Dermis blood vessel endothelial cell (primary cell): ENCODE results near the gene NIT2. TPM values are rescaled to one million over a fixed set of nuclear protein-coding genes. Genes with fewer than 3 reads are reported as not detected.
A peak's percentile ranks its signal among the peaks of the same experiment; 100 is the strongest.

Source experiments
- DNase-seq: peaks from one replicate; pipeline ENCODE4 v3.0.0; 2010
- total RNA-seq: library from RNA; depleted of rRNA; stranded (reverse); fragments of >200 nt; gene quantifications from 2 replicates; pipeline ENCODE4 v1.2.3, GENCODE V29; 2014

NIT2 gene
- total RNA-seq, 1 donor from 2014 or later, result 6.5 TPM

DNA sequence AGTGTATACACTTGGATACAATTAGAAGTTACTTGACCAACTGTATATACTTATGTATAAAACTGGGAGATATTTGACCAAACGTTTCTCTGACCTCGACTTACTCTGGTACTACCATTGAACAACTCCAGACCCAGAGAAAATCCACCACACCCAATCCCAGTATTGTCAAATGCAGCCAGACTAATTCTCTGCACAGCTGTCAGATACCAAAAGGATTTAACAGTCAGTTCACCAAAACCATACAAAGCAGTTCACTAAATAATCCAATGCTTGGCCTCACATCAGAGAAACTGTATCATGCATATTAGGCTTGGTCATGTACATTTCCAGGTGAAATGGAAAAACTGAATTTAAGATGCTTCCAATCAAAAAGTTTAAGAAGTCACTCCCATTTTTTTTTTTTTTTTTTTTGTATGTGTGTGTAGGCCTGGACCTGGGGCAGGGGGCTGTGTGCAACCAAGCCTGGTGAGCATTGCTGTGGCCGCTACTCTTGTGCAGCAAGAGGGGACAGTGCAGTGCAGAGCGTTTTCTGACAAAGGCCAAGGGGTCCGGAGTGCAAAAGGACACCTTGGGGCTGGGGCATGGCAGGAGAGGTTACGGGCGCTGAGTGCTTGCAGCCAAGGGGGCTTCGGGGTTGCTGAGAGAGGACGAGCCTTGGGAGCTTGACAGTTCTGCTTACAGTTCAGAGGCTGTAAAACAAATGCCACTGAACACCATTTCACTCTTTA lies 64.9 kb downstream of the NIT2 start:
- no peak for DNase-seq

DNA sequence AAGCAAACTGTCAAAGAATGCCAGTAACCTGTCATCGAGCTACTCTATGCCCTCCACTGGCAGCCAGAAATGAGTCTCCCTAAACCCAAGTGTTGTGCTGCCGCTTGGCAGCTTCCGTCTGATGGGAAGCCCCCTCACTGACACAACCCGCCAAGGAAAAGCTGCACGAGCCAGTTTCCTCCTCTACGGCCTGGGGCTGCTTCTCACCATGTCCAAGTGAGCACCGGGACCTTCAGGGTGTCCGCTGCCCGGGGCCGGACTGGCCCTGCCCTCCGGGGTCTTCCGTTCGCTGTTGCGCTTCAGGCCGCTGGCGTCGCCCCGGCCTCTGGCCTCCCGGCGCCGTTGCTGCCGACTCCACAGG lies 65.8 kb downstream of the NIT2 start:
- peak; percentile 48 for DNase-seq

GRCh38 chr3:100400780-100401673 lies 66.5 kb downstream of the NIT2 start, which contains the start of the genes LNP1 and TOMM70:
TSS of gene LNP1 (plus strand) at chr3:100401539. CDS start at chr3:100429730, 28,191 bp downstream.
TSS of gene TOMM70 (minus strand) at chr3:100401089. CDS start at chr3:100400949, 140 bp downstream.
- peak; percentile 97 for DNase-seq

DNA sequence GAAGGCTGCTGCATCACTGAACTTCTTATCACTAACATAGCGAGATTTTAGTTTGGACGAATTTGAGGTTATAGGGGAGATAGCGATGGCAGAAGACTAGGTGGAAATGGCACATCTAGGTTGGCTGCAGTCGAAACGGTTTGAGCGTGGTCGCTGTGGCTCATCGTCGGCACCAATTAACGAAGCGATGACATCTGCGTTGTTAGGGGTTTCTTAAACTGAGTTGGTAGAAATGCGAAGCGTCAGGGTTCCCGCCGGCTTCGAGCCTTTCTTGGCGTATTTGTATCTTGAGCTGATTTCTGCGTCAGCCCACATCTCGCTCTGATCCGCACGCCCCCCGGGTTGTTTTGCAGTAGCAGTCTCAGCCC lies 67.1 kb downstream of the NIT2 start:
- DNase-seq, result peak; percentile 55

GRCh38 chr3:100402256-100402655 lies 67.7 kb downstream of the NIT2 start:
- peak; percentile 12 for DNase-seq

- no peak for DNase-seq
Measured at GRCh38 chr3:100402891-100403290, 68.3 kb downstream of the NIT2 start.

DNA sequence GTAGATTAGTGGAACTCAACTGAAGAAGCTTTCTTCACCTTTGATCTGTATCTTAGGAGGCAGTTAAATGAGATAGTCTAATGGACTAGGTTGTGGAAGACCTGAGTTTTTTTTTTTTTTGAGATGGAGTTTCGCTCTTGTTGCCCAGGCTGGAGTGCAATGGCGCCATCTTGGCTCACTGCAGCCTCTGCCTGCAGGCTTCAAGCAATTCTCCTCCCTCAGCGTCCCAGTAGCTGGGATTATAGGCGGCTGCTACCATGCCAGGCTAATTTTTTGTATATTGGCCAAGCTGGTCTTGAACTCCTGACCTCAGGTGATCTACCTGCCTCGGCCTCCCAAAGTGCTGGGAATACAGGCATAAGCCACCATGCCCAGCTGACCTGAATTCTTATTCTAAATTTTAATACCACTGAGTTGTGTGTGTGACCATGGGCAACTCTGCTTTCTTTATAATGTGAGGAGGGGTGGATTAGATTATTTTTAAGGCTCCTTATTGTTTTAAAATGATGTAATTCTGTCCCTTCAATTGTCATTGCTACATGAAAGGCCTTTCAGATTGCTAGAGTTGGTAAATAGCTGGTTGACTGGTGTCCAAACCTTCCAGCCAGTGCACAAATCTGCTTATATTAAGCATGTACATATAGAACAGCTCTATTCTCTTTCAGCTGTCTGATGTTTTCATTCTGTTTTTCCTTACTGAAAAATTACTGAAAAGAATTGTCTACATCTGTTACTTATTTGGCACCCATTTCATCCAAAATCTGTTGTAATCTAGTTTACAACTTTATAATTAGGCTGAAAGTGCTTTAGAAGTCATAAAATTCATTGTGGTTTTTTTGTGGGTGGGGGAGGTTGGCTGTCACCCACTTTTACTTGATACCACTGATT lies 69.0 kb downstream of the NIT2 start:
- no peak for DNase-seq

- no peak for DNase-seq
Measured at GRCh38 chr3:100404250-100404548, 69.6 kb downstream of the NIT2 start.

DNA sequence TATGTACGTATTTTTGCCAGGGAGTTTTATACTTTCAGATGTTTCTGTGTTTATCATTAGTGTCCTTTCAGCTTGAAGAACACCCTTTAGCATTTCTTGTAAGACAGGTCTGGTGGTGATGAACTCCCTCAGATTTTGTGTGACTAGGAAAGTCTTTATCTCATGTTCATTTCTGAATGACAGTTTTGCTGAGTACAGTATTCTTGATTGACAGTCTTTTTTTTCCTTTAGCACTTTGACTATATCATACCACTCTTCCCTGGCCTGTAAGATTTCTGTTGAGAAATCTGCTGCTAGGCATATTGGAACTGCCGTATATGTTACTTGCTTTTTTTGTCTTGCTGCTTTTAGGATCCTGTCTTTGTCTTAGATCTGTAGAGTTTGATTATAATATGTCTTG lies 72.6 kb downstream of the NIT2 start:
- no peak for DNase-seq

DNA sequence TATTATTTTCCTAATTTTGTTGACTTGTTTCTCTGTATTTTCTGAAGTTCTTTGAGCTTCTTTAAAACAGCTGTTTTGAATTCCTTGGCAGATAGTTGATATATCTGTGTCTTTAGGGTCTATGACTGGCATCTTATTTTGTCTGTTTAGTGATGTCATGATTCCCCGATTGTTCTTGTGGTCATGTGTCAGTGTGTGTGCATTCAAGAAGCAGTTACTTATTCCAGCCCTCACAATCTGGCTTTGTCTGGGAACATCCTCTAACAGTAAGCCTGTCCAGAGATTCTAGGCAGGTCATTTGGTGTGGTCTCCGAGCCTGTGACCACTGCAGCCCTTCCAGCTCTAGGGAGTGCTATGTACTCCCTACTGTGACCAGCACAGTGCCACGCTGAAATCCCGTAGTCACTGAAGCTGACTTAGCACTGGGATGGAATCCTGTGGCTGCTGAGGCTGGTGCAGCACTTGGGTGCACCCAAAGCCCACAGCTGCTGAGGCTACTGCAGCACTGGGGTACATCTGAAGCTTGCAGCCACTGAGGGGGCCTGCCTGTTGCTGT lies 73.5 kb downstream of the NIT2 start:
- no peak for DNase-seq

Other genes with a start within 250 kb of the NIT2 start
- 22.0 and 42.7 TPM in 2 replicates for gene FILIP1L, start 220.3 kb upstream of the NIT2 start, total RNA-seq
- gene TBC1D23, start 73.8 kb upstream of the NIT2 start, total RNA-seq, result 46.1 and 49.1 TPM in 2 replicates
- gene TOMM70, start 66.3 kb downstream of the NIT2 start, total RNA-seq, result 38.3 and 49.0 TPM in 2 replicates
- 0.51 and 1.1 TPM in 2 replicates for gene LNP1, start 66.8 kb downstream of the NIT2 start, total RNA-seq
- 9.0 and 16.1 TPM in 2 replicates for gene TMEM45A, start 157.9 kb downstream of the NIT2 start, total RNA-seq